ENCODE data around the gene SRGAP1. TPM values are rescaled to one million over a fixed set of nuclear protein-coding genes. Genes with fewer than 3 reads are reported as not detected.
"Not testable (repeated sequence)": the region's sequence is repeated elsewhere in the genome, so short reads cannot be mapped to it uniquely, and the experiment has no call there.

The SRGAP1 gene
- total RNA-seq, 1 donor from 2014 or later: 5.7 TPM

- Histone ChIP-seq H3K4me3 (ENCODE audit: low read length in 3 of 3) (no peak overlapping the region), H3K27me3 (ENCODE audit: control insufficient read depth in 3 of 3, insufficient read depth in 3 of 3, low read length in 3 of 3) (no peaks in the 10 kb centered on the region), H3K9ac (ENCODE audit: low read depth in 1 of 3, low read length in 3 of 3) (no peak overlapping the region), H3K9me3 (ENCODE audit: control insufficient read depth in 3 of 3, low read length in 3 of 3) (no peaks in the 10 kb centered on the region), H3K27ac (ENCODE audit: low read depth, low read length) (no peak overlapping the region), H3K36me3 (ENCODE audit: control insufficient read depth in 3 of 3, insufficient read depth in 3 of 3, low read length in 3 of 3) (no peaks in the 10 kb centered on the region), H3K4me1 (ENCODE audit: control insufficient read depth in 3 of 3, insufficient read depth in 3 of 3, low read length in 3 of 3) (no peaks in the 10 kb centered on the region)
These were observed 180.9 kb downstream of the SRGAP1 start for GRCh38 chr12:64025174-64025958.

DNA sequence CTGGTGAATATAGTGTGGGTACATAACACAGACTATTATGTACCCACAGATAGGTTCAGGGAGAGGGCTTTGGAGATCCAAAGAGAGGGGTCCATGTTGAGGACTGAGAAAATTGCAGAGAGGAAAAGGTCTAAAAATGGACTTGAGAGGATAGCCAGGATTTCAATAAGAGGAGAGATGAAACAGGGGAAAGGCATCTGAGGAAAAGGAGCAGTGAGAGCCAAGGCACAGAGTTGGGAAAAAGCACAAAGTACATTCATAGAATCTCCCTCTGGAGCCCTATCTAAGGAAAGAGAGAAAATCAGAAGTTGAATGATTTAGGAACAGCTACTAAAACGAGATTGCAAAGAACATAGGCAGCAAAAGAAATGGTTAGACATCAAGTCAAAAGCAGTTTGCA lies 182.8 kb downstream of the SRGAP1 start:
- Histone ChIP-seq H3K27ac (ENCODE audit: low read depth, low read length) (no peak overlapping the region), H3K27me3 (ENCODE audit: control insufficient read depth in 3 of 3, insufficient read depth in 3 of 3, low read length in 3 of 3) (no peaks in the 10 kb centered on the region), H3K4me1 (ENCODE audit: control insufficient read depth in 3 of 3, insufficient read depth in 3 of 3, low read length in 3 of 3) (no peaks in the 10 kb centered on the region), H3K9ac (ENCODE audit: low read depth in 1 of 3, low read length in 3 of 3) (no peak overlapping the region), H3K4me3 (ENCODE audit: low read length in 3 of 3) (no peak overlapping the region), H3K36me3 (ENCODE audit: control insufficient read depth in 3 of 3, insufficient read depth in 3 of 3, low read length in 3 of 3) (no peaks in the 10 kb centered on the region), H3K9me3 (ENCODE audit: control insufficient read depth in 3 of 3, low read length in 3 of 3) (peaks cover 0 to 4% (median 0%) of the 10 kb centered on the region in 3 donors)

DNA sequence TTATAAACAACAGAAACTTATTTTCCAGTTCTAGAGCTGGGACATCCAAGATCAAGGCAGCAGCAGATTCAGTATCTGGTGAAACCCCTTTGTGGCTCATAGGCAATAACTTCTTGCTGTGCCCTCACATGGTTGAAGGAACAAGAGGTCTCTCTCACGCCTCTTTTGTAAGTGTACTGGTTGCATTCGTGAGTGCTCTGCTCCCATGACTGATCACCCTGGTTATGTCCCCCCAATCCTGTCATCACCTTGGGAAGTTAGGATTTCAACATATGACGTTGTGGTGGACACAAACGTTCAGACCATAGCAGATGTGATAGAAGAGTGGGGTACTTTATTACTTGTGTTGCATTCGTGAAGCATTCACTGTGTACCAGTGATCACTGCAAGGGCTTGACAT lies 184.0 kb downstream of the SRGAP1 start:
- Histone ChIP-seq H3K36me3 (ENCODE audit: control insufficient read depth in 3 of 3, insufficient read depth in 3 of 3, low read length in 3 of 3) (no peaks in the 10 kb centered on the region), H3K4me1 (ENCODE audit: control insufficient read depth in 3 of 3, insufficient read depth in 3 of 3, low read length in 3 of 3) (no peaks in the 10 kb centered on the region), H3K4me3 (ENCODE audit: low read length in 3 of 3) (no peak overlapping the region), H3K9ac (ENCODE audit: low read depth in 1 of 3, low read length in 3 of 3) (no peak overlapping the region), H3K27me3 (ENCODE audit: control insufficient read depth in 3 of 3, insufficient read depth in 3 of 3, low read length in 3 of 3) (no peaks in the 10 kb centered on the region), H3K9me3 (ENCODE audit: control insufficient read depth in 3 of 3, low read length in 3 of 3) (peaks cover 0 to 4% (median 0%) of the 10 kb centered on the region in 3 donors), H3K27ac (ENCODE audit: low read depth, low read length) (no peak overlapping the region)

GRCh38 chr12:64029013-64029857 lies 184.7 kb downstream of the SRGAP1 start:
- no peak overlapping the region for H3K27ac ChIP-seq (ENCODE audit: low read depth, low read length)
- H3K4me3 ChIP-seq (ENCODE audit: low read length in 3 of 3): no peak overlapping the region
- peaks cover 0 to 4% (median 0%) of the 10 kb centered on the region in 3 donors for H3K9me3 ChIP-seq (ENCODE audit: control insufficient read depth in 3 of 3, low read length in 3 of 3)
- no peaks in the 10 kb centered on the region for H3K4me1 ChIP-seq (ENCODE audit: control insufficient read depth in 3 of 3, insufficient read depth in 3 of 3, low read length in 3 of 3)
- no peaks in the 10 kb centered on the region for H3K27me3 ChIP-seq (ENCODE audit: control insufficient read depth in 3 of 3, insufficient read depth in 3 of 3, low read length in 3 of 3)
- H3K9ac ChIP-seq (ENCODE audit: low read depth in 1 of 3, low read length in 3 of 3): no peak overlapping the region
- H3K36me3 ChIP-seq (ENCODE audit: control insufficient read depth in 3 of 3, insufficient read depth in 3 of 3, low read length in 3 of 3): no peaks in the 10 kb centered on the region

GRCh38 chr12:64030155-64030554 lies 185.7 kb downstream of the SRGAP1 start:
- H3K36me3 ChIP-seq (ENCODE audit: control insufficient read depth in 3 of 3, insufficient read depth in 3 of 3, low read length in 3 of 3): no peaks in the 10 kb centered on the region
- H3K4me3 ChIP-seq (ENCODE audit: low read length in 3 of 3): no peak overlapping the region
- peaks cover 0 to 4% (median 0%) of the 10 kb centered on the region in 3 donors for H3K9me3 ChIP-seq (ENCODE audit: control insufficient read depth in 3 of 3, low read length in 3 of 3)
- no peaks in the 10 kb centered on the region for H3K4me1 ChIP-seq (ENCODE audit: control insufficient read depth in 3 of 3, insufficient read depth in 3 of 3, low read length in 3 of 3)
- no peak overlapping the region for H3K9ac ChIP-seq (ENCODE audit: low read depth in 1 of 3, low read length in 3 of 3)
- H3K27ac ChIP-seq (ENCODE audit: low read depth, low read length): no peak overlapping the region
- H3K27me3 ChIP-seq (ENCODE audit: control insufficient read depth in 3 of 3, insufficient read depth in 3 of 3, low read length in 3 of 3): no peaks in the 10 kb centered on the region

- H3K4me1 ChIP-seq (ENCODE audit: control insufficient read depth in 3 of 3, insufficient read depth in 3 of 3, low read length in 3 of 3); H3K27ac ChIP-seq (ENCODE audit: low read depth, low read length); H3K9me3 ChIP-seq (ENCODE audit: control insufficient read depth in 3 of 3, low read length in 3 of 3); H3K27me3 ChIP-seq (ENCODE audit: control insufficient read depth in 3 of 3, insufficient read depth in 3 of 3, low read length in 3 of 3); H3K9ac ChIP-seq (ENCODE audit: low read depth in 1 of 3, low read length in 3 of 3); H3K4me3 ChIP-seq (ENCODE audit: low read length in 3 of 3); H3K36me3 ChIP-seq (ENCODE audit: control insufficient read depth in 3 of 3, insufficient read depth in 3 of 3, low read length in 3 of 3): not testable (repeated sequence)
These were observed 189.6 kb downstream of the SRGAP1 start for GRCh38 chr12:64034056-64034455.

GRCh38 chr12:64034901-64035576 lies 190.5 kb downstream of the SRGAP1 start:
- Histone ChIP-seq H3K36me3 (ENCODE audit: control insufficient read depth in 3 of 3, insufficient read depth in 3 of 3, low read length in 3 of 3) (peaks cover 0 to 2% (median 0%) of the 10 kb centered on the region in 3 donors), H3K4me1 (ENCODE audit: control insufficient read depth in 3 of 3, insufficient read depth in 3 of 3, low read length in 3 of 3) (peaks cover 0 to 3% (median 0%) of the 10 kb centered on the region in 3 donors), H3K4me3 (ENCODE audit: low read length in 3 of 3) (no peak overlapping the region), H3K9ac (ENCODE audit: low read depth in 1 of 3, low read length in 3 of 3) (no peak overlapping the region), H3K27ac (ENCODE audit: low read depth, low read length) (no peak overlapping the region), H3K9me3 (ENCODE audit: control insufficient read depth in 3 of 3, low read length in 3 of 3) (peaks cover 0 to 4% (median 0%) of the 10 kb centered on the region in 3 donors), H3K27me3 (ENCODE audit: control insufficient read depth in 3 of 3, insufficient read depth in 3 of 3, low read length in 3 of 3) (no peaks in the 10 kb centered on the region)

DNA sequence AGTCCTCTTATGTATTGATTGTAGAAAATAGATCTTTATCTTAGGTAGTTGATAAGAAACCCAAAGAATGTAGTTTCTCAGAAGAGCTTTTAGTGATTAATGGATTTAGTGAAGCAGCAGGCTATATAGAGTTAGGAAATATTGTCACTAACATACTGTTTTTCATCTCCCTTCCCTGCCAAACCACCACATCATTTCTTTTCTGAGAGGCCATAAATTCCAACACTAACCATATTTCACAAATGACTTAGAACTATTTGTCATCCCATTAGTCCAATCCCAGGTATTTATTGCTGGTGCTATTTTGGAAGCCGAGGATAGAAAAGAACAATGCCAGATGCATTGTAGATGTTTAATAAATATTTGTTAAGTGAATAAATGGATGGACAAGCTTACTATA lies 191.9 kb downstream of the SRGAP1 start:
- no peak overlapping the region for H3K4me3 ChIP-seq (ENCODE audit: low read length in 3 of 3)
- peaks cover 0 to 2% (median 0%) of the 10 kb centered on the region in 3 donors for H3K9me3 ChIP-seq (ENCODE audit: control insufficient read depth in 3 of 3, low read length in 3 of 3)
- H3K9ac ChIP-seq (ENCODE audit: low read depth in 1 of 3, low read length in 3 of 3): no peak overlapping the region
- peaks cover 0 to 2% (median 0%) of the 10 kb centered on the region in 3 donors for H3K36me3 ChIP-seq (ENCODE audit: control insufficient read depth in 3 of 3, insufficient read depth in 3 of 3, low read length in 3 of 3)
- H3K4me1 ChIP-seq (ENCODE audit: control insufficient read depth in 3 of 3, insufficient read depth in 3 of 3, low read length in 3 of 3): peaks cover 0 to 3% (median 0%) of the 10 kb centered on the region in 3 donors
- H3K27ac ChIP-seq (ENCODE audit: low read depth, low read length): no peak overlapping the region
- H3K27me3 ChIP-seq (ENCODE audit: control insufficient read depth in 3 of 3, insufficient read depth in 3 of 3, low read length in 3 of 3): no peaks in the 10 kb centered on the region

DNA sequence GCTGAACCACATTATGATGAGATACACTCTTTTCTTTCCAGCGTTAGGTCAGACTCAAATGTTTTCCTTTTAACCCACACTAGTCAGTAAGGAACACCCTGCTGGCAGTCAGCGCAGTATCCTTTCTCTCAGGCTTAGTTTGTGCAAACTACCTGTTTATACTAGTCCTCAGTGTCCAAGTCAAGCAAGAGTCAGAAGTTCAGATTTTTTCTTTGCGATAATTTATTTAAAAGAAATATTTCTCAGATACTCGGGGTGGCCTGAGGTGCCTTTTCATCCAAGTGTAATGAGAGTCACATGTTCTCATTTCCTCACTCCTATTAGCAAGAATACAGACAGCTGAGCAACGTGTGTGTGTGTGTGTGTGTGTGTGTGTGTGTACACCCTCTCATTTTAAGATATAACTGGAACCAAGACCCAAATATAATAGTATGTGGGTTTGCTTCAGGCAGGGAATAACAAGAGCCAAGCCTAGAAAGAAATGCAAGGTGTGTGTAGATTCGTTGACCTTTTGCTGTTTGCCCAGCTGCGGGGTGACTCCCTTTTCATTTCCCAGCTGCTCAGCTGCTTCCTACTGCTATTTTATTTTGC lies 194.9 kb downstream of the SRGAP1 start:
- H3K4me1 ChIP-seq (ENCODE audit: control insufficient read depth in 3 of 3, insufficient read depth in 3 of 3, low read length in 3 of 3): peaks cover 0 to 3% (median 0%) of the 10 kb centered on the region in 3 donors
- peak overlapping the region in 1 of 3 donors; percentile 53 for H3K4me3 ChIP-seq (ENCODE audit: low read length in 3 of 3)
- H3K9me3 ChIP-seq (ENCODE audit: control insufficient read depth in 3 of 3, low read length in 3 of 3): no peaks in the 10 kb centered on the region
- H3K9ac ChIP-seq (ENCODE audit: low read depth in 1 of 3, low read length in 3 of 3): no peak overlapping the region
- H3K36me3 ChIP-seq (ENCODE audit: control insufficient read depth in 3 of 3, insufficient read depth in 3 of 3, low read length in 3 of 3): peaks cover 0 to 2% (median 0%) of the 10 kb centered on the region in 3 donors
- H3K27ac ChIP-seq (ENCODE audit: low read depth, low read length): no peak overlapping the region
- no peaks in the 10 kb centered on the region for H3K27me3 ChIP-seq (ENCODE audit: control insufficient read depth in 3 of 3, insufficient read depth in 3 of 3, low read length in 3 of 3)

Data from skeletal muscle tissue (tissue), 4 donors.